Measurements from ENCODE around the gene IL10RB. TPM values are rescaled to one million over a fixed set of nuclear protein-coding genes. Genes with fewer than 3 reads are reported as not detected.

Gene IL10RB
- total and polyA plus RNA-seq, 2 of the 8 experiments (the other 6 are each of a cell fraction or from before 2014, with no cell fraction given): 2.7 to 3.2 TPM

DNA sequence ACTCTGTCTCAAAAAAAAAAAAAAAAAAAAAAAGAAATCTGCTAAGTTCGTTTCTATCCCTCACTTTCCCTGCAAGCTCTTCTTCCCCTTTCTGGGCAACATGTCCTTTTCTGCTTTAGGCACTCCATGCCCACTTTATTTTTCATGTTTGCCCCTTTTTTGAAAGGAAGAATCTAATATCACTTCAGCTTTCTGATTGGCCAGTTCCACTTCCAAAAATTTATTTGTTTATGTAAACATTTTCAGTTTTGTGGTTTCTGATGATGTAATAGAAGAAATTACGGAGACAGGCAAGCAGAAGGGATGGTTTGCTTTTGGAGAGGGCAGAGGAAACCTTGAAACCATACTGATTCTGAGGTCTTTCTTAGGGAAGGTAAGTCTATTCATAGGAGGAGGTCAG lies 73.8 kb downstream of the IL10RB start:
- no peak overlapping the region for H4K8ac ChIP-seq (ENCODE audit: extremely low read depth, insufficient read depth, low read length)
- no peaks in the 10 kb centered on the region for H3K9me3 ChIP-seq (ENCODE audit: insufficient read depth in 2 of 2, low read depth in 1 of 2, low read length in 1 of 2)
- H3K56ac ChIP-seq (replicated peaks; ENCODE audit: insufficient read length, low read depth, low read length): no peak overlapping the region
- H4K91ac ChIP-seq (replicated peaks; ENCODE audit: insufficient read length, low read length): no peak overlapping the region
- H2AFZ ChIP-seq (ENCODE audit: low read length): no peak overlapping the region
- no peaks in the 10 kb centered on the region for H3K27me3 ChIP-seq (replicated peaks in 1 of 4; ENCODE audit: control insufficient read depth in 3 of 4, extremely low read depth in 1 of 4, insufficient read depth in 3 of 4, low read length in 3 of 4)
- H3K18ac ChIP-seq (ENCODE audit: extremely low read depth, low read length): no peak overlapping the region
- no peak overlapping the region for H4K5ac ChIP-seq (ENCODE audit: insufficient read length, low read depth, low read length)
- no peak overlapping the region for H3K27ac ChIP-seq (ENCODE audit: low read depth, low read length)
- POLR2A ChIA-PET (ENCODE audit: partially characterized antibody): interaction anchor here (1.3 to 1.5 kb wide), 2 partner anchors 12 to 93 kb away, joined by 3 to 5 read pairs; no protein-coding TSS in a partner anchor
- no peaks in the 10 kb centered on the region for H4K20me1 ChIP-seq (replicated peaks in 1 of 2; ENCODE audit: control insufficient read depth in 1 of 2, insufficient read depth in 2 of 2, low read length in 2 of 2)
- H3K4me2 ChIP-seq (ENCODE audit: insufficient read depth in 1 of 2, low read depth in 2 of 2, low read length in 2 of 2): no peak overlapping the region
- CTCF ChIA-PET (ENCODE audit: partially characterized antibody): interaction anchor here (1.4 kb wide), 1 partner anchor 21 kb away, joined by 5 read pairs; no protein-coding TSS in a partner anchor
- H3K36me3 ChIP-seq (ENCODE audit: control insufficient read depth in 2 of 4, insufficient read depth in 4 of 4, low read length in 3 of 4): peaks cover 0 to 25% (median 4%) of the 10 kb centered on the region in 4 experiments; a peak in 4 of 8 replicates
- FAIRE-seq (no peak), DNase-seq (ENCODE audit: low read depth in 1 of 2, low spot score in 2 of 2) (no peak)
- WGBS, 2 experiments (ENCODE audit: extremely low coverage in 1 of 2, insufficient coverage in 1 of 2, insufficient read length in 1 of 2, insufficient replicate concordance in 2 of 2, low coverage in 1 of 2, low lambda C conversion rate in 2 of 2, missing lambda C conversion rate in 1 of 2): 85% methylated on average over 2 of the region's 2 CpGs; no CpG with 5 or more reads in 1 of the 2 experiments
- H3K23me2 ChIP-seq (ENCODE audit: low read depth, low read length): no peaks in the 10 kb centered on the region
- H3K79me1 ChIP-seq (ENCODE audit: low read depth, low read length): no peaks in the 10 kb centered on the region
- no peak overlapping the region for H2BK120ac ChIP-seq (replicated peaks; ENCODE audit: low read depth, low read length)
- no peak overlapping the region for H3K4me3 ChIP-seq (ENCODE audit: extremely low read depth in 1 of 4, insufficient read depth in 2 of 4, low read depth in 3 of 4, low read length in 4 of 4)
- no peak overlapping the region for H2BK15ac ChIP-seq (ENCODE audit: low read length)
- no peak overlapping the region for H2BK5ac ChIP-seq (ENCODE audit: low read depth, low read length)
- H2BK12ac ChIP-seq (ENCODE audit: low read depth, low read length): no peak overlapping the region
- H3K79me2 ChIP-seq (ENCODE audit: control insufficient read depth in 1 of 2, insufficient read depth in 2 of 2, low read length in 2 of 2): no peaks in the 10 kb centered on the region
- no peak overlapping the region for H3K23ac ChIP-seq (ENCODE audit: insufficient read length)
- H2BK20ac ChIP-seq (ENCODE audit: low read length): no peak overlapping the region
- no peak overlapping the region for H2AK5ac ChIP-seq (ENCODE audit: low read depth, low read length)
- no peaks in the 10 kb centered on the region for H3K4me1 ChIP-seq (replicated peaks in 1 of 4; ENCODE audit: control insufficient read depth in 3 of 4, insufficient read depth in 4 of 4, low read length in 3 of 4)
- no peak overlapping the region for H3K4ac ChIP-seq (replicated peaks; ENCODE audit: insufficient read length, low read depth, low read length)
- no peak overlapping the region for H3K9ac ChIP-seq (replicated peaks in 1 of 4; ENCODE audit: extremely low read depth in 1 of 4, low read depth in 3 of 4, low read length in 3 of 4)
- H3K14ac ChIP-seq (ENCODE audit: insufficient read length): no peak overlapping the region
- no peak for TF ChIP-seq KDM1A (IDR thresholded peaks at IDR 0.05; ENCODE audit: borderline replicate concordance, low read length)
- TF ChIP-seq ZNF274 (IDR thresholded peaks at IDR 0.05; ENCODE audit: borderline replicate concordance, extremely low read depth, low read length): no peak
- no peak for TF ChIP-seq MAFK (IDR thresholded peaks at IDR 0.05; ENCODE audit: low read depth, low read length)
- TF ChIP-seq SRF (IDR thresholded peaks at IDR 0.05; ENCODE audit: low read depth, low read length): no peak

All from H1 (cell line).